GM18519 (cell line): Measurements from ENCODE around the gene TEX44.
"Not testable (repeated sequence)": the region's sequence is repeated elsewhere in the genome, so short reads cannot be mapped to it uniquely, and the experiment has no call there.

Experiments used
- ATAC-seq: cut with Tn5 transposase; IDR thresholded peaks from one replicate; pipeline ENCODE4 v1.9.1; 2021; ENCODE audit warnings: mild to moderate bottlenecking, moderate library complexity; ENCODE audit not compliant: unreplicated experiment, low FRiP score

TEX44 gene

GRCh38 chr2:231570915-231571314, 21.7 kb upstream of the TEX44 start:
- ATAC-seq = not testable (repeated sequence)

DNA sequence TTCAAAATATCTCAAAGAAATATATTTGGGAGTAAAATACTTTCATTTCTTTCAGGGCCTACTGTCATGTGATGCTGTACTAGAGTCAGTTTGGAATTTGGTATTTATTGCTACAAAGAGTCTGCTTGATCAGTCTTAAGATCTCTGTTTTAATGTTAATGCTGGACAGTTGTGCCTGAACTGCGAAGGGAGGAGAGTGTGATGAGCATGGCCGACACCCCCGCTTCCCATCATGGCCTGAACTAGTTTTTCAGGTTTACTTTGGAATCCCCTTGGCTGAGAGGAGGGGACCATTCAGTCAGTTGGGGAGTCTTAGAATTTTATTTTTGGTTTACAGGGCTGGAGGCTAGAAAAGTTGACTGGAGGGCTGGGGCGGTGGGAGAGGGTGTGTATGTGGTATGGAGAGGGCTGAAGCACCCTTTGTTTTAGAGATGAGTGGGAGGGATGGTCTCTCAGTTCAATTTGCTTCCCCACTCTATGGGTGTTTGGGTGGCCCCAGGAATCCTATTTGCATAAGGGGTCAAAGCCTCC, 20.9 kb upstream of the TEX44 start:
- no peak for ATAC-seq

GRCh38 chr2:231573096-231573495, 19.6 kb upstream of the TEX44 start:
- ATAC-seq = no peak

GRCh38 chr2:231573698-231574421, 18.8 kb upstream of the TEX44 start:
- no peak for ATAC-seq

GRCh38 chr2:231575612-231576256, 16.9 kb upstream of the TEX44 start:
- ATAC-seq = no peak

- no peak for ATAC-seq
These were observed 16.2 kb upstream of the TEX44 start for GRCh38 chr2:231576465-231576864.

DNA sequence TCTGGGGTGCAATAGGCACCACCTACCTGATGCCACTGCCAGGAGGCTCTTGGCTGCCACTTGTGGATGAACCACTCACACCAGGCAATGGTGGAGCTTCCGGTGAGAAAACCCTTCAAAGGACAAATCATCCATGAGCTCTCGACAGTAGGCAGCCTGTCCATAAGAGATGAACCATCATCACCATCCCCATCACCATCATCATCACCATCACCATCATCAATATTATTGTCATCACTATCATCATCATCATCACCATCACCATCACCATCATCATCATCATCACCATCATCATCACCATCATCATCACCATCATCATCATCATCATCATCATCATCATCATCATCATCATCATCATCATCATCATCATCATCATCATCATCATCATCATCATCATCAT, 14.0 kb upstream of the TEX44 start:
- not testable (repeated sequence) for ATAC-seq

DNA sequence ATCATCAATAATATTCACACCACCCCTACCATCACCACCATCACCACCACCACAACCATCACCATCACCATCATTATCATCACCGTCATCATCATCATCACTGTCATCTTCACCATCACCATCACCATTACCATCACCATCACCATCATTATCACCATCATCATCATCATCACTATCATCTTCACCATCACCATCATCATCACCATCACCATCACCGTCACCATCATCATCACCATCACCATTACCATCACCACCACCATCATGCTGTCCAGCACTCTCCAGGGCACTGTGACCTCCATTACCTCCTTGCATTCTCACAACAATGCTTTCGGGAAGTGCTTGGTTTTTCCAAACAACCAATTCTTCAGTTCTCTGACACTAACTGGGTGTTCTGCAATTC, 13.1 kb upstream of the TEX44 start:
- no peak for ATAC-seq

GRCh38 chr2:231581328-231581727, 11.3 kb upstream of the TEX44 start:
- ATAC-seq = no peak

- no peak for ATAC-seq
These were observed 8.7 kb upstream of the TEX44 start for GRCh38 chr2:231583982-231584381.

GRCh38 chr2:231587744-231588143, 4.9 kb upstream of the TEX44 start:
- ATAC-seq = not testable (repeated sequence)

DNA sequence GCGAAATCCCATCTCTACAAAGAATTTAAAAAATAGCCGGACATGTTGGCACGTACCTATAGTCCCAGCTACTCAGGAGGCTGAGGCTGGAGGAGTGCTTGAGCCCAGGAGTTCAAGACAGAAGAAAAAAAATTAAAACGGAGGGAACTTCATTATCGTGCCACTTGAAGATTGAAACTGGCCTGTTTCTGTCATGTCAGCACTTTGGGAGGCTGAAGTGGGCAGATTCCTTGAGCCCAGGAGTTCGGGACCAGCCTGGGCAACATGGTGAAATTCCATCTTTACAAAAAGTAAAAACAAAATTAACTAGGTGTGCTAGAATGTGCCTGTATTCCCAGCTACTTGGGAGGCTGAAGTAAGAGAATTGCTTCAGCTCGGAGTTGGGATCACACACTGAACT, 3.0 kb upstream of the TEX44 start:
- ATAC-seq = no peak

DNA sequence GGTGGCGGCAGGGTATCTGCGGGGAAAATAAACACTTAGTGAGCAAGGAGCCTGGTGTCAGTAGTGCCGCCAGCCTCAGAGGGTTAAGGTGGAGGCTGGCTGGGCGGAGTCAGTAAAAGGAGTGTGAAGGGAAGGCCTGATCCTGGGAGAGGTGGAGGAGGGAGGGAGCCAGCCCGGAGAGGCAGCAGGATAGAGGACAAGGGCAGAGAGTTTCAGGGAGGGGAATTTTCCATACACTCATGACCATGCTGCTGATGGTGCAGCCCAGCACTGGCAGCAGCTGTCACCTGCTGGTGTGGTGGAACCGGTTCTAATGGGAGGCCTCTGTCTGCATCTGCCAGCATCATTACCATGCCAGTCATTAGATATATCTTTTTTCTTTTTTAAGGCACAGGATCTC, 2.0 kb upstream of the TEX44 start:
- ATAC-seq = no peak

DNA sequence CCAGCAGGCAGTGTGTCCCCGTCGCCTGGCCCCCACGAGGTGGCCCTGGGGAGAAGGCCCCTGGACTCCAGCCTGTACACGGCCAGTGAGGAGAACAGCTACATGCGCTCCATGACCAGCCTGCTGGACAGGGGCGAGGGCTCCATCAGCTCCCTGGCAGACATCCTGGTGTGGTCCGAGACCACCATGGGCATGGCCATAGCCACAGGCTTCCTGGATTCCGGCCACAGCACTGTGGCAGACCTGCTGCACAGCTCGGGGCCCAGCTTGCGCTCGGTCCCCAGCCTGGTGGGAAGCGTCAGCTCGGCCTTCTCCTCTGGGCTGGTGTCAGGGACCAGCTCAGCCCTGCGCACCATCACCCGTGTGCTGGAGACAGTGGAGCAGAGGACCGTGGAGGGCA, 1.0 kb downstream of the TEX44 start:
- ATAC-seq = no peak

DNA sequence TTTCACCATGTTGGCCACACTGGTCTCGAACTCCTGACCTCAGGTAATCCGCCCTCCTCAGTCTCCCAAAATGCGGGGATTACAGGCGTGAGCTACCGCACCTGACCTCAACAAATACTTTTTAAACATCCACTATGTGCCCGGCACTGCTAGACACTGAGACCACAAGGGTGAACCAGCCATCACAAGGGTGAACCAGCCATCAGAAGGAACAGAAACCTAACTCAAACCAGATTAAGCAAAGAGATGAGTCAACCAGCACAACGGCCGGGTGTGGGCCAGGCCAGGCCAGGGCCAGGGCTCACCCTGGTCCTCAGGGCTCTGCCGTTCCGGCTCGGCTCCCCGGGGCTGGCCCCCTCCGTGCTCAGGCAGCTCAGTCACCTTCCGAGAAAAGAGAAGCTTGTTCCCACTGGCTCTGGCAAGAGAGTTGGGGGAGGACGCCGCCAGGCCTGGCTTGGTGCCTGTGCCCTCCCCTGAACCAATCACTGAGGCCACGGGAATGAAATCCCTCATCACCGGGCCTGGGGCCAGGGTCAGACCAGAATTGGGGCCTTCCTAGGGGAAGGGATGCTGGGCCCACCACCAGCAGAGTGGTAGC, 4.4 kb downstream of the TEX44 start:
- ATAC-seq = no peak

DNA sequence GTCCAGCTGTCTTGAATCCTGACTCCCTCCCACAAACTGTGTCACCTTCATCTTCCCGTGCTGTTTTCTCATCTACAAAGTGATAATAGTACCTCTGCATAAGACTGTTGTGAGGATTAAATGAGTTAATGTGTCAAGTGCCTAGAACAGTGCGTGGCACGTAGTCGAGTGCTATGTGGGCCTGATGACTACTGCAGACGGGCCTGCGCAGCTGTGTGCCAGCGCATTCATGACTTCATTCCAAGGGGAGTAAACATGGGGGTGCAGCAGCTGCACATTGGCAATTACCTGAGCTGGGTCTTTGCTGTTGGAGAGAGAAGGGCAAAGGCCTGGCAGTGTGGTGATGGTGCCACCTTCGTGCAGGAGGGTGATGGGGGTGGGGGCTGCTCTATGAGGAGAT, 5.0 kb downstream of the TEX44 start:
- no peak for ATAC-seq

- no peak for ATAC-seq
These were observed 8.1 kb downstream of the TEX44 start for GRCh38 chr2:231600619-231601355.

- no peak for ATAC-seq
These were observed 8.9 kb downstream of the TEX44 start for GRCh38 chr2:231601356-231602229.

GRCh38 chr2:231602859-231603467, 10.3 kb downstream of the TEX44 start:
- ATAC-seq = no peak
